Epithelial cell of esophagus (primary cell): ENCODE data around the gene CKAP4.

Source experiments
- DNase-seq: peaks from one replicate; pipeline ENCODE4 v3.0.0; 2010; ENCODE audit warnings: low read depth
- H3K4me3 ChIP-seq: 2 replicates; pipeline ENCODE4 v1.5.1; 2011; ENCODE audit warnings: mild to moderate bottlenecking, low read length, control low read depth
- CTCF ChIP-seq: IDR thresholded peaks from 2 replicates; pipeline ENCODE4 v1.5.1; 2011; ENCODE audit warnings: low read depth, mild to moderate bottlenecking, low read length, control low read depth, inconsistent platforms; ENCODE audit not compliant: insufficient read depth; ENCODE audit errors: missing control alignments

CKAP4 gene

DNA sequence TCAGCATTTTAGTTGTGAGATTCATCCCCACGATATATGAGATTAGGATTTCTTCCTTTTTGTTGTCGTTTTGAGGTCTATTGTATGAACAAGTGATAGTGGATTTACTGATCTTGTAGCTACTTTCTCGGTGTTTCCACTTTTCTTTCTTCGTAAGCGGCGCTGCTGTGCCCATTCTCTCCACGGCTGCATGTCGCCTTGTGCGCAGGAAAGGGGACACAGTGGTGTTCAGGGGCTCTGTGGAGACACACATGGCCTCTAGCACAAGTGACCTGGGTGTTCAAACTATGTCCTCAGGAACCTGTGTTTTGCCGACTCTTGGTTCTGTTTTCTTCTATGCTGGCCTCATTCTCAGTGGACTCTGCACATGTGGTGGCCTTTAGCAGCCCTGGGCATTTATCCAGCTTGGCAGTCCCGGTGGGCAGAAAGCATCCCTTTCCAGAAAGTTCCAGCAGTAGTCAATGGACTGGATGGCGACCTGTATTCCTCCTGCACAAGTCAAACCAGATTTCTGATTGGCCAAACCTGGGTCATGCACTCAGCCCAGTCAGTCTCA, 18.7 kb downstream of the CKAP4 start:
- no peak overlapping the region for H3K4me3 ChIP-seq
- no peak for TF ChIP-seq CTCF
- no peak for DNase-seq

DNA sequence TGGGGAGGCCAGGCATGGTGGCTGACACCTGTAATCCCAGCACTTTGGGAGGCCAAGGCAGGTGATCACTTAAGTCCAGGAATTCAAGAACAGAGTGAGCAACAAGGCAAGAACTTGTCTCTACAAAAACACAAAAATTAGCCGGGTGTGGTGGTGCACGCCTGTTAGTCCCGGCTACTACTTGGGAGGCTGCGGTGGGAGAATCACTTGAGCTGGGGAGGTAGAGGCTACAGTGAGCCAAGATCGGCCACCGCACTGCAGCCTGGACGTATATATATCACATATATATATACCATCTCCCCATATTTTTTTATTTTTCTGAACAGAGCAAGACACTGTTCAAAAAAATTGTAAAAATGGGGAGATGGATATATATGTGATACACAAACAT, 19.5 kb downstream of the CKAP4 start:
- no peak for TF ChIP-seq CTCF
- H3K4me3 ChIP-seq, result no peak overlapping the region
- DNase-seq, result no peak

DNA sequence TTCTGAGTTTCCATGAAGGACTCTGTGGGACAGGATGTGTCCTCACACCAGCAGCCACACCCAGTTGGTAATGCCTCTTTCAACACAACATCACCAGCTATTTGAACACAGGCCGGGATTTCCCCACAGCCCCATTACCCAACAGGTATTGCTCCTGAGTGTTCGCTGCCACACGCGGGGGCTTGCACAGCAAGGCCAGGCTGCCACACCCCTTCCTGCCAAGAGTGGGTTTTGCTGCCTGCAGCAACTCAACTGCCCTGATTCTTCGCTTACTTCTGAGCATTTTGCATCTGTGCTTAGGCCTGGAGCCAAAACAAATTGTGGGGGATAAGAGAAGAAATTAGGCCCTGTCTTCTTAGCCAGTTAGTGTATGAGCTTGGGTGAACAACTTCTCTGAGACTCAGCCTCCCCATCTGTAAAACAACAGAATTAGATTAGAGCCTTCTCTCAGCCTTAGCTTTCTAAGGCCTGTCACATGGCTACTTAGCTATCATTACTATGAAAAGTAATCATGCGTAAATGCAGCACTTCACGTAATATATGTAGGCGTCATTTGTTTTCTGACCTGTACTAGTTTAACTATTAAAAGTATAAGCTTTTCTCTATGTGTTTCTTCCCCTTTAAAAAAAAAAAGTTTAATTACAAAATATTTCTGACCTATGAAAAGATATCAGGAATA, 20.0 kb downstream of the CKAP4 start:
- no peak overlapping the region for H3K4me3 ChIP-seq
- DNase-seq, result peak; percentile 99
- TF ChIP-seq CTCF, result no peak

DNA sequence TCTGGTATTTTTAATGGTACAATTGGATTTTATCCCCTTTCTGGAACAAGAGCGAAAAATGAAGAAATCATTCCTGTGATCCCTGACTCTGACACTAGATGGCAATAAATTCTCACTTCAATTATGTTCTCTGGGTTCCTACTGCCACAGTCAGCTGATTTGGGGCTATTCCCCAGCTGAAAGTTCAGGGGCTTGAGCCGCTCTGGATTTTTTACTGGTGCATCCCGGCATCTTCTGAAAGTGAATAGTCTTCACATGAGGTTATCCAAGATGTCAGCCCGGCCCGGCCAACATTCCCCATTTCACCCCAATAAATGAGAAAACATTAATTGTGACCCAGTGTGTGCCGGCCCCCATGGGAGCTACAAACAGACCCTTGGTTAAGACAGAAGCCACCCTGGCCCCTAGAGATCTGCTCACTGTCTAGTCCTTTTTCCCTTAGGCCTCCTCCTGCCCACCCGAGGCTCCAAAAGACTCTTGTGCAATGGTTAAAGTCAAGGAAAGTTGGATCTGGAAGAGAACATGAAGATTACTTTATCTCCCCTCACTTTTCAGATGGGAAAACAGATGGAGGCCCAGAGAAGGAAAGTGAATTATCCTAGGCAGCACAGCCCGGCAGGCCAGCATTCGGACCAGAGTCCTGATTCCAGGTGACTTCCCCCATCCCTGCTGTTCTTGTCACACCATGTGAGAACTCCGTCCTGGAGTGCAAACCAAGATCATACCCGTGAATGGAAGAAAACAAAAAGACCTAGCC, 20.8 kb downstream of the CKAP4 start:
- DNase-seq, result peak; percentile 81
- H3K4me3 ChIP-seq, result no peak overlapping the region
- peak; percentile 66 for TF ChIP-seq CTCF

DNA sequence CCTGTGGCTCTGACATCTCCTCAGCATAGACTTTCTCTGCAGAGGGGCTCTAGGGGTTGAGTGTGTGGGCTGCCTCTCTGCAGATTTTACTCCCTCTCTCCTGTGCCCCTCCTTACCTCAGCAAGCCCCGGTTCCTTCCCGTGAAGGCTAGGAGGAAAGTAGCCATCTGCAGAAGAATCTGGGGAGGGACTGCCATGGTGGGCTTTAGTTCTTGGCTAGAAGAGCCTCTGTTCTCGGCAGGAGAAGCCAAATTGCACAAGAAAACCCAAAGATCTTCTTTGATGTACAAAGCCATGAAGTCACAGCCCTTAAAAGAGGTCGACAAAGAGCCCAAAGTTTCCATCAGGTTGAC, 23.5 kb downstream of the CKAP4 start:
- no peak for DNase-seq
- H3K4me3 ChIP-seq, result no peak overlapping the region
- TF ChIP-seq CTCF, result no peak

DNA sequence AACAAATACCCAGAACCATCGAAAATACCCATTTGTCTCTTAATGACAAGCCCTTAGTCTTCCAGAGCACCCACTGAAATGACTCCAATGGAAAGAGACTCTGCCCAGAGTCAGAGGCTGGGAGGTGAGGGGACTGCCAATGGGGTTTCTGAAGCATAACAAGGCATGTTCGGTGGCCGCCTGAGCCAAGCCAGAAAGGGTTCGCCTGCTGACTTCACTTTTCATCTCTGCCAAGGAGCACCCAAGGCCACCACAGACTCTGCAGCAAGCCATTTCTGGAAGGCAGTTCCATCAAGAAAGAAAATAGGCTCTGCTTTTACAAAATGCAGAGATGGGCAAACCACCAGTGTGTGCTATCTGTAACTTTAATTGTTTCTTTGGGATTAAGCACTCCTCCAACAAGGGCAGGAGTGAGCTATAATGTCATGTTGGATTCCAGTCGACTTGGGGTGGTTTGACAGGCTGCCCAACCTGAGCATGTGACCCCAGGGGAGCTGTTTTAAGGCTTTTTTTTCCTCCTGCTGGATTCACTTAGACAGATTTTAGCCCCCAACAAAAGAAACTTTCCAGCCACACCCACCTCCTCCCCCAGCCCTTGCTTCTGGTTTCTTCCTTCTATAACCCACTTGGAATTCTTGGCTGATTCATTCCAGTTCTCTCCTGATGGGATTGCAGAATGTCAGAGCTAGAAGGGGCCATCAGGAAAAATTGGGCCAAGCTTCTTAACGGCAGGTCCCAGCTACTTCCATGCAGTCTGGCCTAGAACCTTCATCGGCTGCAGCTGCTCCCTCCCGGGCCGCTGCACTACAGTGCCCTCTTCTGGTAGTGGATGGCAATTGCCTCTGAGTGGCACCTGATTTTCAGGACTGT, 24.1 kb downstream of the CKAP4 start:
- peak; percentile 70 for DNase-seq
- peak; percentile 98 for TF ChIP-seq CTCF
- no peak overlapping the region for H3K4me3 ChIP-seq
